T-helper 2 cell treated with Interferon-gamma antibody and Interleukin-4, amounts not matched to agents 100 ng/mL and 5 ng/mL, for 36 hours (primary cell): Measurements from ENCODE around the gene ANKRD6. TPM values are rescaled to one million over a fixed set of nuclear protein-coding genes. Genes with fewer than 3 reads are reported as not detected.
"Not testable (repeated sequence)": the region's sequence is repeated elsewhere in the genome, so short reads cannot be mapped to it uniquely, and the experiment has no call there.

Experiments
- intact Hi-C: fragments of 100-400 bp; cut with micrococcal nuclease; formaldehyde crosslinking; loops from one replicate; pipeline ENCODE4 v1.15.1; 2023
- total RNA-seq: library from RNA; stranded (reverse); gene quantifications from 2 replicates; pipeline ENCODE4 v1.2.3, GENCODE V29; 2022

ANKRD6 gene
- total RNA-seq, 1 donor from 2014 or later, result 0.93 TPM

- intact Hi-C loops, result no loop called here
Measured at GRCh38 chr6:89591745-89592144, 158.8 kb downstream of the ANKRD6 start.

- intact Hi-C loops, result no loop called here
Measured at GRCh38 chr6:89596056-89596455, 163.1 kb downstream of the ANKRD6 start.

- intact Hi-C loops, result no loop called here
Measured at GRCh38 chr6:89596484-89596883, 163.5 kb downstream of the ANKRD6 start.

- intact Hi-C loops, result no loop called here
Measured at GRCh38 chr6:89597372-89597771, 164.4 kb downstream of the ANKRD6 start.

- intact Hi-C loops, result no loop called here
Measured at GRCh38 chr6:89597988-89598387, 165.0 kb downstream of the ANKRD6 start.

GRCh38 chr6:89599727-89600126 is 166.8 kb downstream of the ANKRD6 start:
- intact Hi-C loops, result no loop called here

GRCh38 chr6:89602166-89602565 is 169.2 kb downstream of the ANKRD6 start:
- intact Hi-C loops, result no loop called here

- intact Hi-C loops, result no loop called here
Measured at GRCh38 chr6:89604653-89605052, 171.7 kb downstream of the ANKRD6 start.

GRCh38 chr6:89605861-89606260 is 172.9 kb downstream of the ANKRD6 start:
- intact Hi-C loops, result no loop called here

GRCh38 chr6:89610149-89610642 is 177.2 kb downstream of the ANKRD6 start:
- intact Hi-C loops, result loop anchor here (1.0 to 5.0 kb wide), 4 partner anchors 177 to 628 kb away; partner anchors contain the start of gene ANKRD6

- intact Hi-C loops, result loop anchor here (5.0 kb wide), 1 partner anchor 629 kb away; no protein-coding TSS in a partner anchor
Measured at GRCh38 chr6:89611666-89612065, 178.7 kb downstream of the ANKRD6 start.

GRCh38 chr6:89612121-89612520 is 179.2 kb downstream of the ANKRD6 start:
- intact Hi-C loops, result loop anchor here (5.0 kb wide), 1 partner anchor 630 kb away; no protein-coding TSS in a partner anchor

GRCh38 chr6:89613790-89614189 is 180.8 kb downstream of the ANKRD6 start:
- intact Hi-C loops, result loop anchor here (5.0 kb wide), 1 partner anchor 631 kb away; no protein-coding TSS in a partner anchor

GRCh38 chr6:89615882-89616281 is 182.9 kb downstream of the ANKRD6 start:
- intact Hi-C loops, result no loop called here

GRCh38 chr6:89616531-89616930 is 183.6 kb downstream of the ANKRD6 start:
- intact Hi-C loops, result no loop called here

GRCh38 chr6:89618026-89618425 is 185.1 kb downstream of the ANKRD6 start:
- intact Hi-C loops, result no loop called here

GRCh38 chr6:89619567-89619966 is 186.6 kb downstream of the ANKRD6 start:
- intact Hi-C loops, result no loop called here

- intact Hi-C loops, result no loop called here
Measured at GRCh38 chr6:89623749-89624148, 190.8 kb downstream of the ANKRD6 start.

GRCh38 chr6:89630488-89630887 is 197.5 kb downstream of the ANKRD6 start:
- intact Hi-C loops, result no loop called here

GRCh38 chr6:89636412-89636811 is 203.5 kb downstream of the ANKRD6 start:
- intact Hi-C loops, result not testable (repeated sequence)

- intact Hi-C loops, result loop anchor here (1.0 kb wide), 6 partner anchors 181 to 949 kb away; partner anchors contain the start of genes CASP8AP2, MAP3K7, MDN1 and PNRC1
Measured at GRCh38 chr6:89637960-89638319, 205.0 kb downstream of the ANKRD6 start.

- intact Hi-C loops, result loop anchor here (1.0 kb wide), 6 partner anchors 181 to 949 kb away; partner anchors contain the start of genes CASP8AP2, MAP3K7, MDN1 and PNRC1
Measured at GRCh38 chr6:89638320-89639195, 205.6 kb downstream of the ANKRD6 start, which contains the start of gene LYRM2. Gene LYRM2 (minus strand): TSS chr6:89638747. CDS start chr6:89638716, 31 bp downstream.
